NCI-H1417 treated with DMSO at 0.1 percent for 48 hours (cell line): Measurements from ENCODE around the gene AHDC1.
"Not testable (repeated sequence)": the region's sequence is repeated elsewhere in the genome, so short reads cannot be mapped to it uniquely, and the experiment has no call there.

Experiments
- DNase-seq: peaks from one replicate; lab custom pipeline; 2025; lab: John Stamatoyannopoulos, UW

The AHDC1 gene

GRCh38 chr1:27548136-27548853 is 55.6 kb downstream of the AHDC1 start:
- no peak for DNase-seq

GRCh38 chr1:27547220-27548116 is 56.5 kb downstream of the AHDC1 start:
- no peak for DNase-seq

DNA sequence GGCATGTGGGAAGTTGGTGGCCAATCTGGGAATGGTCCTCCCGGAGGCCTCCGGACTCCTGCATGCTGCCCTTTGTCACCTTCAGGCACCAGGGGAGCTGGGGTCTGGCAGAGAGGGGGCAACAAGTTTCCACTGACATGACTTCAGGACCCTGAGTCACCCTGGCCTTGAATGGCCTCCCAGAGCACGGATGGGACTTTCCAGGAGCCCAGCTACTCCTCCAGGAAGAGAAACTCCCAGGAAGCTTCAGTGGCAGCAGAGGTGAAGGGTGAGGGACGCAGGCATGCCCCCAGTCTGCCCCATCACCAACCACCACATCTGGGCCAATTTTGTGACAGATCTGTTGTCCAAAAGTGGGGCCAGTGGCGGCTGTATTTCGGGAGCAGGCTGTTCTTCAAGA is 58.1 kb downstream of the AHDC1 start:
- no peak for DNase-seq

- no peak for DNase-seq
Measured at GRCh38 chr1:27545271-27545670, 58.7 kb downstream of the AHDC1 start.

GRCh38 chr1:27544834-27545233 is 59.1 kb downstream of the AHDC1 start:
- no peak for DNase-seq

- no peak for DNase-seq
Measured at GRCh38 chr1:27543284-27543683, 60.7 kb downstream of the AHDC1 start.

- no peak for DNase-seq
Measured at GRCh38 chr1:27542463-27543273, 61.3 kb downstream of the AHDC1 start.

GRCh38 chr1:27539901-27540861 is 63.8 kb downstream of the AHDC1 start:
- DNase-seq = no peak

DNA sequence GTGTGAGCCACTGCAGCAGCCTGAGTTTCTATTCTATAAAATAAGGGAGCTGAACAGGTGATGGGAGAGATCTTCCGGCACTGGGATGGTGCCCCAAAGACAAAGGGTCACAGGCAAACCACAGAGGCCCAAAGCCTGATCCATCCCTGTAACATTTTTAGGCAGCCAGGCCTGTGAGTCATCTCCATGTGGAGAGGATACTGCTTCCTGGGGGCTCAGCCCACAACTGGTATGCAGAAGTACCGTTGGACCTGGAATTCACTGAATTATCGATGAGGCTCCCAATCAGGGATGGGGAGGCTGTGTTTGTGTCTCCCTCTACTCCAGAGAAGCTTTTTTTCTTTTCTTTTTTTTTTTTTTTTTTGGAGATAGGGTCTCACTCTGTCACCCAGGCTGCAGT is 65.2 kb downstream of the AHDC1 start:
- DNase-seq = no peak

DNA sequence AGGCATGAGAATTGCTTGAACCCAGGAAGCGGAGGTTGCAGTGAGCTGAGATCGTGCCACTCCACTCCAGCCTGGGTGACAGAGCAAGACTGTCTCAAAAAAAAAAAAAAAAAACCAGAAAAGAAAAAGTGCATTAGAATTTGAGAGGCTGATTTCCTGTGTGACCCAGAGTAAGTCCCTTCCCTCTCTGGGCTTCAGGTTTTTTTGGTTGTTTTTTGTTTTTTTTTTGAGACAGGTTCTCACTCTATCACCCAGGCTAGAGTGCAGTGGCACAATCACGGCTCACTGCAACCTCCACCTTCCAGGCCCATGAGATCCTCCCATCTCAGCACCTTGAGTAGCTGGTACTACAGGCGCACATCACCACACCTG is 65.7 kb downstream of the AHDC1 start:
- DNase-seq = not testable (repeated sequence)

- DNase-seq = peak; percentile 43
Measured at GRCh38 chr1:27536767-27537166, 67.2 kb downstream of the AHDC1 start.

DNA sequence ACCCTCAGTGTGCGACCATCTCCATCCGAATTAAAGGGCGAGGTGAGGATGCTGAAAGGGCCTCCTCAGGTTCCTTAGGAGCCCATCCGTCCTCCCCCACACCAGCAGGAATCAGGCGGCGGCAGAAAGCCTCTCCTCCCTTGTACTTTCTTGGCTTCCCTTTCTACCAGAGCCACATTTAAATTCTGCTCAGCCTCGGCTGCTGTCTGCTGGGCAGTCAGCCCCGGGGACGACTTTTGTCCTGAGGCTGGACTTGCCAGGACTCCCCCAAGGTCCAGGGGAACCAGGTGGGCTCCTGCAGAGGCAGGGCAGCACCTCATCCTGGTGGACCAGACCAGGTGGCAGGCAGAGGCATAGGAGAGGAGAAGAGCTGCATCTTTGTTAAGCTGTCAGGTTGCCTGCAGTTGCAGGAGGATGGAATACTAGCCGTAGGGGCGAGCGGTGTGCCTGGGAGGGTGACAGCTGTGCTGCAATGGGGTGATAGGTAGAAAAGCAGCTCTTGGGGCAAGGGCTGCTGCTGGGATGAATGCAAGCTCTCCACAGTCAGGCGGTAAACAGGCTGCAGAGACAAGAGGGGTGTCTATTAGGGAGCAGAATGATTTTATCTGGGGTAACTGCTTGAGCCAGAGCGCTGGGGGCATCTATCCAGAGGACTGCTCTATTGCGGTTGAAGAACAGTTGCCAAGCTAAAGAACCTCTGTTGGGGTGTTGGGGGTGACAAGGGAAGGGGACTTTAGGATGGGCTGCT is 67.8 kb downstream of the AHDC1 start:
- DNase-seq = no peak

- DNase-seq = no peak
Measured at GRCh38 chr1:27535386-27535785, 68.6 kb downstream of the AHDC1 start.

DNA sequence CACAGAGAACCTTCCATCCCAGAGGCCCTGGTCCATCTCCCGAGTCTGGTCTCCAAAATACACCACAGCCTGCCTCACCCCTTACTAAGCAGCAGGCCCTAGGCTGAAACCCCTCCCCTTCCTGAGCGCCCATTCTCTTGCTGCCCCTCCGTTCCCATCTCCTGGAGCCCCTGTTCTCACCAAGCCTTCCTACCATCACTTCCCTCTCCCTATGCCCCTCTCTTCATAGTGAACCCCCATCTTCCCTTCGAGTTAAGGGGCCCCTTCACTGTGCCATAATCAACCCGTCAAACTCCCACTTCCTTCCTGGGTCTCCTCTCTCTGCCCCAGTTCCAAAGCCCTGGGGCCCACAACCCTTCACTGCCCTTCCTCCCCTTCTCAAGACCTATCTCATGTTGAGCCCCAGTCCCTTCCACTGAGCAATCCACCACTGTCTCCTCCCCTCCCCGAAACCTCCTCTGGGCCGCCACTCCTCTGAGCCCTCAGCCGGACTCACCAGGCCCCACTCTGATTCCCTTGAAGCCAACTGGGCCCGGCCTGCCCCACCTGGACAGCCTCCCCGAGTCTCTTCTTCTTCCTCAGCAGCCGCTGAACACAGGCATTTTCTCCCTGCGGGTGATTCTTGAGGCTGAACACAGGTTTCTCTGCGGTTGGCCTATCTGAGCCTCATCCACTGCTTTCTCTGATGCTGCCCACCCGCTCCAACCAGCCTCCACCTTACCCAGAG is 71.8 kb downstream of the AHDC1 start:
- no peak for DNase-seq

- no peak for DNase-seq
Measured at GRCh38 chr1:27530192-27530591, 73.8 kb downstream of the AHDC1 start.

DNA sequence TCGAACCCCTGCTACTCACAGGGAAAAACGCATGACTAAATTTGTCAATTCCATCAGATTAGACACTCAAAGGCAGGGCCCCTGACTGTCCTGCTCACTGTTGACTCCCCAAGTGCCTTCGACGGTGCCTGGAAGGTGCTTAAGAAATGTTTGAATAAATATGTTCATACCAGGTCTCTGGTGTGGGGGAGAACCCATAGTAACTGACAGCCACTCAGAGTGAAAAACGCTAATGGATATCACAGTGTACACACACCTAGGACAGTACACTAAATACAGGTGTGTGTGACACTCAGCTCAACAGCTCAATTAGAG is 74.3 kb downstream of the AHDC1 start:
- DNase-seq = peak; percentile 12

DNA sequence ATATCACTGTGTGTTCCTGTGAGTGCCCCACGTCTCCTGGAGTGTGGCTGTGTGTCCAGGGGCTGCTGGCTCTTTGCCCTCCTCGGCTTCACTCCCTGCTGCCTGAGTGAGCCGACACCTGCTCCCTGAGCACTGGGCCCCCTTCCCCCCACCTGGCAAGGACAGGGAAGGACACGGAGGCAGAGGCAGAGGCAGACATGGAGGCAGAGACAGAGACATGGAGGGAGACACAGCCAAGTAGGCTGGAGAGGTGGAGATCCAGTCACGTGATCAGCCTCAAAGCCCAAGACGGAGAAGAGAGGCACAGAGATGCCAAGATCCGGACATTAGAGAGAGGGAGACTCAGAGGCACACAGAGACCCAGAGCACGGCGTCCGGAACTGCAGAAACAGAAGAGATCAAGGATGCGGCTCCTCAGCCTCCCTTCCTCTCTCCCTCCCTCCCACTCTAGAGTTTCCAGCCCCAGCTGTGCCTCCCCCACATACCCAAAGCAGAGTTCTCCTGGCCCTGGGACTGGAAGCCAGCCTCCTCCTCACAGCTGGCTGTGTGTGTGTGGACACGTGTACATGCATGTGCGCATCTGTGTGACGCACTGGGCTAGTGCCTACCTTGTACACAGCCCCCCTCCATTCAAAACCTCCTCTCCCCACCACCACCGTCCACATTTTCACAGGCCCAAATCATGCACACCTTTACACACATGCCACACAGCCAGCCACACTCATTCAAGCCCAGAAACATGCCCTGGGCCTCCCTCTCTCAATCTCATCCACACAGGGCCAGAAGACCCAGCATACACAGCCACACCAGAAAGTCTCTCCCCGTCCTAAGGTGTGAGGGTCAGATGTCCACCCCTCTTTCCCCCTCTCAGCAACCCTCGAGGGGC is 74.9 kb downstream of the AHDC1 start:
- peak; percentile 55 for DNase-seq

- DNase-seq = peak; percentile 75
Measured at GRCh38 chr1:27527890-27528817, 75.8 kb downstream of the AHDC1 start.
